RCC 7860 (cell line): ENCODE measurements around the gene GRB10.

Experiments
- DNase-seq: peaks from one replicate; pipeline ENCODE4 v3.0.0-alpha.2; 2015; ENCODE audit warnings: low spot score
- FAIRE-seq: peaks from 2 replicates; lab custom pipeline; 2012; peaks lifted over from hg19 to GRCh38; lab: Jason Lieb, UNC

GRB10 gene

GRCh38 chr7:50803359-50804337 lies 21.0 kb upstream of the GRB10 start:
- DNase-seq (peak; percentile 42), FAIRE-seq (peak; percentile 7)

- DNase-seq, result no peak
- FAIRE-seq, result no peak
Measured at GRCh38 chr7:50801907-50802306, 19.2 kb upstream of the GRB10 start.

DNA sequence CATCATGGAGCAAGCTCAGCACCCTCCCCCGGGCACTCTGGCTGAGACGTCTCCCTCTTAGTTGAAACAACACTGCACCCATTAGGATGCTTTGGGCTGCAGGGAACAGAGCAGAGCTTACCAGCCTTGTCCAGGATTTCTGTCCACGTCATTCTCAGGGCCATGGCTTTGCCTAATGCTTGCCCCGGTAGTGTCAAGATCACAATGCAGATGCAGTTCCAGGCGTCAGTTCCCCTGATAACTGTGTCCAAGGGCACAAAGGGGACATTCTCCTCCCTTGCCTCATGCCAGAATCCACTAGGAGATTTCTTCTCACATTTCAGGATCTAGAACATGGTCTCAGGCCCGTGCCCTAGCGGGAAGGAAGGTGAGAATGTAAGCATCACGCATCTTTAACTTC lies 17.2 kb upstream of the GRB10 start:
- no peak for DNase-seq
- no peak for FAIRE-seq

DNA sequence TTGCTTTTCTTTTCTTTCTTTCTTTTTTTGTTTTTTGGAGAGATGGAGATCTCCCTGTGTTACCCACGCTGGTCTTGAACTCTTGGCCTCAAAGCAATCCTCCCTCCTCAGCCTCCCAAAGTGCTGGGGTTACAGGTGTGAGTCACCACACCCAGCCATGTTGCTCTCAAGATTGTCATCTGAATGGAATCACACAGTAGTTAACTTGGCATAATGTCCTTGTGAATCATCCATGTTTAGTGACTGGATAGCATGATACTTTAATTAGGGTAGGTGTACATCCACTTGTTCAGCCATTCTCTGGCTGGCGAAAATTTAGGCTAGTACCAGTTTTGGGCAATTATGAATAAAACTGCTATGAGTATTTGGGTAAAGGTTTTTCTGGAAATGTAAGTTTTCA lies 15.4 kb upstream of the GRB10 start:
- FAIRE-seq (no peak), DNase-seq (peak; percentile 22)

GRCh38 chr7:50795831-50796230 lies 13.1 kb upstream of the GRB10 start:
- no peak for DNase-seq
- no peak for FAIRE-seq

DNA sequence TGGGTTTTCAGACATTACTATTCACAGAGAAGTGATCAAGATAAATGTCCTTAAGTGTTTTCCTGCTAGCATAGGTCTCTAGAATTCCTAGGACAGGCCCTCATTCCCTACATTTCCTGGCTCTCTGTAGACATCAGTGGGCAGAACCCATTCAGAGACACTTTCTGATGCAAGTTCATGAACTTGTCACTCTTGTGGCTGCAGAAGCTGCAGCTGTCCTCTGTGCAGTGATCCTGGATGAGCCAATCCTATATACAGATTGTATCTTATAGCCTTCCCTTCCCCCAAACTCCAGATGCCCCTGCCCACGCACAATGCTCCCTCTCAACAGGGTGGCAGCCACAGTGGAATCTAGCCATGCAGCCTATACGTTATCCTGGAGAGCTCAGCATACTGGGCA lies 12.6 kb upstream of the GRB10 start:
- FAIRE-seq, result no peak
- DNase-seq, result no peak

- FAIRE-seq (no peak), DNase-seq (no peak)
Measured at GRCh38 chr7:50793947-50794570, 11.4 kb upstream of the GRB10 start.

- DNase-seq, result peak; percentile 58
- FAIRE-seq, result no peak
Measured at GRCh38 chr7:50793120-50793946, 10.6 kb upstream of the GRB10 start.

DNA sequence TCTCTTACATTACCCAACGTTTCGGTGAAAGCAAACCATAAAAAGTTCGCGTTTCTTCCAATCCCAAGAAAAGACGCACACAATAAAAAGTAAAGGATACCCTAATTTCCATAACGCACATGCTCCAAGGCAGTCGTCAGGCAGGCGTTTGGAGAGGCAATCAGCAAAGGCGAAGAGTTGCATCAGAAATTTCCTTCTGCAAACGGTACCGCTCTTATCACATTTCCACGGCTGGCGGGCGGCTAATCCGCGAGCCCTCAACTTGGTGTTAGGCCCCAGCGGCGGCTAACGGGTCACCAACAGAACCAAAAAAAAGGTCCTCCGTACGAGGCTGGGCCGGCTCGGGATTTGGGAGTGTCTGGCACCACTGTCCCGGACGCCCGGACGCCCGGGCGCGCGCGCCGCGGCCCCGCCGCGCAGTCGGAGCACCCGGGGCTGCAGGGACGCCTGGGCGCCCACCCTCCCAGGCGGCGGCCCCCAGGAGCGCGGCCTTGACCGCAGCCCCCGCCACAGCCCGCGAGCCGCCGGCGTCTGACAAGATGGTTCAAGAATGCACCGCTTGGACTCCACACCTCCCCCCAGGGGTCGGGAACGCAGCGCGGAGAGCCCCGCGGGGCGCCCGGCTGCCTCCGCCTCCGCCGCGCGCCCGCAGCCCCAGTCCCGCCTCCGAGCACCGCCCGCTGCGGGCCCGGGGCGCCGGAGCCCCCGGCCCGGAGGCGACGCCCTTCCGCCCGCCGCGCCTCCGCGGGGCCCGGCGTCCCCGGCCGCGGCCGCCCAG lies 9.8 kb upstream of the GRB10 start:
- FAIRE-seq, result no peak

GRCh38 chr7:50791938-50792341 lies 9.2 kb upstream of the GRB10 start:
- no peak for FAIRE-seq
- DNase-seq, result no peak

More for the DNA sequence above, 9.8 kb upstream of the GRB10 start:
- DNase-seq, result peak; percentile 63

DNA sequence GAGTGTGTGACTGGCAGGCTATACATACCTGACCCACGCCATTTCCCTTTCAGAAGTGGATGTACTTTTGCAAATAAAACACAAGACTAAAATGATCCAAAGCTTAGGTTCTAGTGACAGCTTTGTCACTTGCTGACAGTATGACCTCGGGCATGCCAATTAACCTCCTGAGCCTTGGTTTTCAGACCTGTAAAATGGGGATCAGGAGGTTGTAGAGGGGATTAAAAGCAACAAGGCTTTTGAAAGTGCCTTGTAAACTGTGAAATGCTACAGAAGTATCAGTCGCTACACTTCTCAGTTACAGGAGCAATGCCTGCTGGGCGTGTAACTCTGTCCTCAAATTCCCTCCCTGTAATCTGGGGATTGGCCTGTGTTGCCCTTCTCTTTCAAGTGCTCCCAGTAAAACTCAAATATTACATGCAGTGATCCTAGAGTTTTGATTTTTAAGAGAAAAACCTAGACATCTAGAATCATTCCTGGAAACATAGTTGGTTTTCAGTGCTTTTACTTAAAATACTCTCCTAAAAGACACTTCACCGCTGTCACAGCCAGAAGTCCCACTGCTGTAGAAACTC lies 8.8 kb upstream of the GRB10 start:
- FAIRE-seq (no peak), DNase-seq (no peak)

DNA sequence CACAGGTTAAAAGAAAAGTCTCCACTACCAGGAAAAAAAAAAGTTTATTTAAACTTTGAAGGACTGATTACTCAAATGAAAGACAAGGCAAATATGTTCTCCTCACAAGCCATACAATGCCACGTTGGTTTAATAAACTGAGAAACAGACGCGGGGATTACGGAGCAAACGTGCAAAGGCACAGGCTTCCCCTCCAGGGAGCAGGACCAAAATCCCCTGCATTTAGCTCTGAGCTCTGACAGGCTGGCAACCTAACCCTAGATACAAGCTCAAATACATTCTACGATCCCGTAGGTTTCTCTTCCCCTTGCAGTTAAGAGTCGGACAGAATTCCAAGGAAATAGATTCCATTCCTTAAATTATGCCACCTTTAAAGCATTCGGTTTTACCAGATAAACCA lies 7.7 kb upstream of the GRB10 start:
- FAIRE-seq (no peak), DNase-seq (no peak)

GRCh38 chr7:50788382-50788781 lies 5.7 kb upstream of the GRB10 start:
- DNase-seq (no peak), FAIRE-seq (no peak)

DNA sequence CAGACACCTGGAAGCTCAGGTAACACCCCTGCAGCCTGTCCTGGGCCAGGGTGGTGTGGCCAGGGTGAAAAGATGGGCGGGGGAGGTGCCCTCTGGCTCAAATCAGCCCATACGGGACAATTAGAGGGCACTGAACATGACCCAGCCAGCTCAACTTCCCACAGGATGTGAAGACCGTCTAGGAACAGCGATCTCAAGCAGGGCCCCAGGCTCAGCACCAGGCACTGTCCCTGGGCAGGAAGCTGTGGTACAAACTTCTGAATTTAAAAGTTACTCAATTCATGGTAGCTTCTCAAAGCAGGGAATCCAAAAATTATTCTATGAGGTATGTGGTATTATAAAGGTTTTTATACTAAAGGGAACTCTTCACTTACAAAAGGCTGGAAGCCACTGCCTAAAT lies 5.1 kb upstream of the GRB10 start:
- DNase-seq (no peak), FAIRE-seq (no peak)

DNA sequence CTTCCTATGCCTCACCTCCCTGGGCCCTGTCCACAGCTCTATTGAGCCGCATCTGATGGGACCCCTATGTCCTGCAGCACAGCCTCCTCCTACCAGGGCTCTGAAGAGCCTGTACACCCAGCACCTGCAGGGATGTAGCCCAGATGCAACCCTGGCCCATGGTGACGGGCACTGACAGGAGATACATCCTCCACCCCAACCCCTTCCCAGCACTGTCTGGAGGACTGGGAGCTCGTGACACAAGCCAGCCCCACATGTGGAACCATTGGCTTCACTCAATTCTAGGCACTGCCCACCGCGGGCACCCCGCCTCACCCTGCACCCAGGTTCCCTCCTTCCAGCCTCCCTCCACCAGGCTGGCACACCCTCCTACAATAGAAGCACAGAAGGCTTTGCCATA lies 2.6 kb upstream of the GRB10 start:
- no peak for FAIRE-seq
- no peak for DNase-seq

DNA sequence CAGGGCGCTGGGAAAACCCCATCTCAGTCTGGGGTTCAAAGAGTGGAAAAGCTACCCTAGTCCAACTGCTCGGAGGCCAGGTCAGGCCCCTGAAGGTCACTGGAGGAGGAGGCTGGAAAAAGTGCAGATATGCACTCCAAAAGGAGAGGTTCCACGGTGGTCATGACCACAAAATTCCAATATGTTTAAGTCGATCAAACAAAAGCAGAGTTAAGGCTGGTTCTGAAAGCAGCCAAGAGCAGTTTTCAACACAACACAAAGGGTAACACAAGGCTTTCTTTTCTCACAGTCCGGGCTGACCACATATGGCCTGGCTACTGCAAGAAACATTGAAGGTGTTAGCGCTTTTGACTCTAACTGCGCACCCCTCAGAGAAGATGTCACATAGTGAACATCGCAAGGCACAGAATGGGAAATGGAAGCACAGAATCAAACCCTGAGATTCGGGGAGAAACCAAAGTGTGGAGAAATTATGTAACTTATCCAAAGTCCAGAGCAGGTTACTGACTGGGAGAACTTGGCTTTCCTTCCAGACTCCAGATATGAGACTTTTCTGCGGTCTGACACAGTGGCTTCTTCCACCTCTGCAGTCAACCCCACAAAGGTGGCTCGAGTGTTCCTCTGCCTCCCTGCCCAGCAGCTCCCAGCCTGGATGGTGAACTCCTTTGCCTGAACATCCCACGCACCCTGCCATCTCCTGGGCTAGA lies 1.3 kb upstream of the GRB10 start:
- no peak for DNase-seq
- FAIRE-seq, result no peak

DNA sequence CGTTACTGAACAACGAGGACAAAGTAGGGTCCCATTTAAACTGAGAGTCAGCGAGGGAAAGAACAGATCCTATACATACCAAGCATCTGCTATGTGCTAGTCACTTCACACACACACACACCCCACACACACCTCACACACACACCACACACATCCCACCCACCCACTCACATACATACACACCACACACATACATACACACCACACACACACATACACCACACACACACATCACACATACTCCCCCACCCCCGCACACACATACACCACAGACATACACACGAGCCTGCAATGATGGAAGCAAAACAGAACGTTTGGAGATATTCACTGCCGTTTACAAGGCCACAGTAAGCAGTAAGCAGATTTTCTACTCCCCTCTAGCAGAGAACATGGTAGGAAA lies 607 bp upstream of the GRB10 start:
- FAIRE-seq, result no peak
- DNase-seq, result no peak

GRCh38 chr7:50781381-50782293 lies 1.1 kb downstream of the GRB10 start:
- FAIRE-seq, result no peak
- DNase-seq, result no peak

DNA sequence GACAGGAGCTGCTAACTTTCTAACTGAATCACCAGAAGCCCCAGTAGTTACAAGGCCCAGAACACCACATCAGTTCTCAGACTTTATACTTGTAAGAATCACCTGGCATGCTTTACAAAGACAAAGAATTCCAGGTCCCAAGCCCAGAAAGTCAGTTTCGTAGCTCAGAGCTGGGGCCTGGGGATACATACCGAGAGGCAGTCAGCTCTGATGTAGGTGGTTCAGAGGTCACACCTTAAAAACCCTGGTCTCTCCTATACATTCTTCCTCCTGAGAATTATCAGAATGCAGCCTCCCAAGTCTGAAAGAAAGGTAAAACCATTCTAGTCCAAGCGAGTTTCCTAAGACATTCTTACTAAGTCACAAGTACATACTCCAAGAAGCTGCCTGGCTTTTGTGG lies 2.3 kb downstream of the GRB10 start:
- DNase-seq (no peak), FAIRE-seq (no peak)
